Fibroblast of gingiva (primary cell): ENCODE data around the gene CABLES2.
"Not testable (repeated sequence)": the region's sequence is repeated elsewhere in the genome, so short reads cannot be mapped to it uniquely, and the experiment has no call there.

Experiments used
- DNase-seq: peaks from one replicate; pipeline ENCODE4 v3.0.0-alpha.2; 2011; ENCODE audit warnings: low read depth

CABLES2 gene

GRCh38 chr20:62390317-62391164 lies 16.5 kb downstream of the CABLES2 start:
- DNase-seq = no peak

GRCh38 chr20:62389601-62390087 lies 17.4 kb downstream of the CABLES2 start:
- DNase-seq = no peak

DNA sequence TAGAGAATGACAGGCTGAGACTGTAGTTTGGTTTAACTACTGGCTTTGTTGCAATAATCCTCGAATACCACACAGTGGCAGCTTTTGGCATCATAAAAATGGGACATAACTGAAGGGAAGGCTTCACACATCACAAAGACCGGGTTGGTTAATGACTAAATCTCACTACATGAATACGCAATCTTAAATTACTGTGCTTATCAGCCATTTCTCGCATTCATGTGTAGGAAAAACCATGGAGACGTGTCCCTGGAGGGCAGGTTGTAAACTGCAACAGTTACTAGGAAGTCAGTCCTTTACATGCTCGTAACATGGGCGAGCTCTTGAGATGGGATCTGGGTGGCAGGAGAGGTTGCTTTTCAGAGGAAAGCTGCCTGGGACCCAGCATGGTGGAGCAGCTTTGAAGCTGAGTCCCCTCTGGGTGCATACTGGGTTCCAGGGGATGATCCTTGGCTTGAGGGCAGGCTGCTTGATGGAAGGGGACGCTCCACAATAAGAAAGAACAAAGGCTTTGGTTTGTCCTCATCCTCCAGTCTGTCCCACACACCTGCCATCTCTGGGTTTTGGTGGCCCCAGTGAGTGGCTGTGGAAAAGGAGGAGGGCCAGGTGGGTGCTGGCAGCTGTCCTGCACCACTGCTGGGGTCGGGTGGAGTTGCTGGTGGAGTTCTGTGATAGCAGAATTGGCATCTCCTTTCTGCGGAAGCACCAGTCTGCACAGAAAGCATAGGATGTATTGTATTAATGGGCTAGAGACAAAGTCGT lies 18.1 kb downstream of the CABLES2 start:
- no peak for DNase-seq

- no peak for DNase-seq
Observed at GRCh38 chr20:62387933-62388635, 19.0 kb downstream of the CABLES2 start.

DNA sequence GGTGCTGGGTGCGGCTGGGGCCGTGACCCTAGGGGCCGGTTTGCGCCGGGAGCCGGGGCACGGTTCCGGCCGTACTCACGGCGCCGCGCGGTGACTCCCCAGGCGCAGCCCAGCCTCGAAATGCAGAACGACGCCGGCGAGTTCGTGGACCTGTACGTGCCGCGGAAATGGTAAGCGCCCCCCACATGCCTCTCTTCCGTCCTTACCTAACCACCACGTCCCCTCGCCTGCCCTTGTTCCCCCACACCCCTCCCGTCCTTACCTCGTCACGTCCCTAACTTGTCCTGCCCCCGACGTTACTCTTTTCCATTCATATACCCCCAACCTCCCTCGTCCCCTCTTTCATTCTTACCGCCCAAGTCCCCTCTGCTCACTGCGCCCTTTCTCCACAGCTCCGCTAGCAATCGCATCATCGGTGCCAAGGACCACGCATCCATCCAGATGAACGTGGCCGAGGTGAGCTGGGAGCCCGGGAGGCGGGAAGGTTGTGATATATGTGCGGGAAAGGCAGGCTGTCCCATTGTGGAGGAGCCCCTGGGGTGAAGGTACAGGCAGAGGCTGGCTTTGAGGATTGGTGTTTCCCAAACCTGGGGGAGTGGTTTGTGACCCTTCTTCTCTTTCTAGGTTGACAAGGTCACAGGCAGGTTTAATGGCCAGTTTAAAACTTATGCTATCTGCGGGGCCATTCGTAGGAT lies 19.7 kb downstream of the CABLES2 start:
- DNase-seq = no peak

DNA sequence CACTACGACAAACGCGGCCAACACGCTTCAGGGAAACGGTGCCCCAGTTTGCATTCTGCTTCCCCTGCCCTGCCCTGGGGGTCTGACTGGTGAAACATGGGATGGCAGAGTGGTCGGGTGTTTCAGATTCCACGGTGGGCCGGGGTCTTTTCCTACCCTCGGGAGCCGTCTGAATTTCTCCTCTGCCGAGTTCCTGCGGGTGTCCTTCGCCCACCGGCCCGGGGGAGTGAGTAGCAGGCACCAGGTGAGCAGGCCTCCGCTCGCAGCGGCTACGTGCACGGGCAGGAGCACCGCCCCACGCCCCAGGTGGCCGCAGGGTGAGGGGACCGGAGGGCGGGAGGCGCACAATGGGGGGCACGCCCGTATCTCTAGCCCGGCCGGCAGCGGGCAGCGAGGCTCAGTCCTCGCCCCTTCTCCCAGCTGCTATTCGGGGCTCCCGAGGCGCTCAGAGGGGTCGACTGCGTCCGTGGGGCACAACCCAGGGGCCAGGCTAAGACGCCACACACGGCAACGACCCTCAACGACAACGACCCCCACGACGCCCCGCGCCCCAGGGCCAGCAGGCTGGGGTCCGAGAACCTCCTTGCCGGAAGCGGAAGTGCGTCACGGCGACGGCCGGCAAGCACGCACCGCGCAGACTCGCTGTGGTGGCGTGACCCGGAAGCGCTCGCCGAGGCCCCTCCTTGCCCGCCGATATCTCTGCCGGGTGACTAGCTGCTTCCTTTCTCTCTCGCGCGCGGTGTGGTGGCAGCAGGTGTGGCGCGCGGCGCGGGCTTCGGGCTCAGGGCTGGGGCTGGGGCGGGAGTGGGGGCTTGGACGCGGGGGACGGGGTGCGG lies 20.5 kb downstream of the CABLES2 start, which contains the start of gene RPS21:
TSS of gene RPS21 (plus strand) at position 721 of the 836 bp plus-strand sequence. CDS start 236 bp downstream, outside the sequence.
- DNase-seq = peak; percentile 88

DNA sequence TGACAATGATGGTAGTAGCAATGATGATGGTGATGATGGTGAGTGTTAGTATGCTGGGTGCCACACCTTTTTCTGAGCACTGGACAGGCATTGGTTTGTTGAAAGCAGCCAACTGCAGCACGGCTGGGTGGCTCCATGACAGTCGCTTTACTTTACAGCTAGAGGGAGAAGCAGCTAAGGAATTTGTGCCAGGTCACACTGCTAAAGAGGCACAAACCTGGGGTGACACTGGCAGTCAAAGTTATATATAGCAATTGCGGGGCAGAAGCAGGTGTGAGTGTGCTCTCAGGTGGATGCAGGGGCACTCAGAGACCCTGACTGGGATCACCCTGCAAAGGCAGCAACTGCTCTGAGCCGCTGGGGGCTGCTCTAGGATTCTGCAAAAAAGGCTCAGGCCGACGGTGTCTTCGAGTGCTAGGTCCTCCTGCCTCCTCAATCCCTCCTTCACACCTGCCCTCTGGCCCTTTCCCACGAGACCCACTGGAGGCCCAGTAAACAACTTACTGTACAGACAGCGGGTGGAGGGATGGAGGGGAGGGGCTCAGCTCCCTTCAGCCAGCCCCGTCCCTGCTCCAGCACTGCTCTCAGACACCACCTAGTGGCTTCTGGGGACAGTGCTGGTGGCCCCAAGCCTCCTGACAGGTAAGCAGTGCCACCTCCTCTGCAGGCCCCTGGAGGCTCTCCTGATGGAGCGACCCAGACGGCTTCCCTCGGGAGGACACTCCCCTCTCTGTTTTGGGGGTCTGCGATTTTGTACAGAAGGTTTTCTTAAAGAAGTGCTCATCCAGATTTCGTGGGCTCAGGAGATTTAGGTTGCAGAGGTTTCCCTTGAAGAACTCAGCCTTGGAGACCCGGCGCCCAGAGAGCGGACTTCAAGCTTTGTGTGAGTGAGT lies 24.5 kb downstream of the CABLES2 start:
- peak; percentile 56 for DNase-seq

DNA sequence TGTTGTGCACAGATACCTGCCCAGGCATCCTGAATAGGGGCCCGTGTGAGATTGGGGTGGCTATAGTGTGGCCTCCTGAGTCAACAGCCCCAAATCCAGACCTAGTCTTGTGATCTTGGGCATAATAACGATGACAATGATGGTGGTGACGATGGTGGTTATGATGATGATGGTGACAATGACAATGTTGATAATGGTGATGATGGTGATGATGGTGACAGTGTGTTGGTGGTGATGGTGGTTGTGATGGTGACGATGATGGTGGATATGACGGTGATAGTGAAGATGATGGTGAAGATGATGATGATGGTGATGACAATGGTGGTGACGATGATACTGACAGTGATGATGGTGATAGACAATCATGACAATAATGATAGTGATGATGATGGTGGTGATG lies 25.2 kb downstream of the CABLES2 start:
- DNase-seq = no peak

DNA sequence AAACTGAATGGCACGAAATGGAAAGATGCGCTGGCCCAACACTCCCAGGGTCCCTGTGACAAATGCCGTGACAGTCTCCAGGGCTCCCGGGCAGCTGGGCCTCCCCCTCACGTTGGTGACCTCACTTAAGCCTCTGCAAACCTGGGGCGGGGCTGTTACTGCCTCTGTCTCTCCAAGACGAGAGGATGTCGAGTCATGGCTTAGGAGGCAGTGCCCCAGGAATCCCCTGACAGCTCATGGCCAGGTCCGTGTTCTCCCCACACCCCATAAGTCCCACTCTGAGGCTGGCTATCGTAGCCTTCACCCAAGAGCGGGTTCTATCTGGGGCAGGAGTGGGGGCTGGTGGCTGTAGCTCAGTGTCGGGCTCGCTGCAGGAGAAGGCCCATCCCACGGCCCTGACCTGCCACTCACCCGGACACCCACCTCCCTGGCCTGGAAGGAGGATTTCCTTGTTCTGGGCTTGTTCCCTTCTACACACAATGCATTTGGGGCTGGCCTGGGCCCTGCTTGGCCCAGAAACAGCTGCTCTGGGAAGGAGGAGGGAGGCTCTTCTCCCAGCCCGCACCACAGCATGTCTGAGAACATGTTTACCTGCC lies 25.8 kb downstream of the CABLES2 start:
- no peak for DNase-seq

GRCh38 chr20:62378215-62378614 lies 28.9 kb downstream of the CABLES2 start:
- no peak for DNase-seq

DNA sequence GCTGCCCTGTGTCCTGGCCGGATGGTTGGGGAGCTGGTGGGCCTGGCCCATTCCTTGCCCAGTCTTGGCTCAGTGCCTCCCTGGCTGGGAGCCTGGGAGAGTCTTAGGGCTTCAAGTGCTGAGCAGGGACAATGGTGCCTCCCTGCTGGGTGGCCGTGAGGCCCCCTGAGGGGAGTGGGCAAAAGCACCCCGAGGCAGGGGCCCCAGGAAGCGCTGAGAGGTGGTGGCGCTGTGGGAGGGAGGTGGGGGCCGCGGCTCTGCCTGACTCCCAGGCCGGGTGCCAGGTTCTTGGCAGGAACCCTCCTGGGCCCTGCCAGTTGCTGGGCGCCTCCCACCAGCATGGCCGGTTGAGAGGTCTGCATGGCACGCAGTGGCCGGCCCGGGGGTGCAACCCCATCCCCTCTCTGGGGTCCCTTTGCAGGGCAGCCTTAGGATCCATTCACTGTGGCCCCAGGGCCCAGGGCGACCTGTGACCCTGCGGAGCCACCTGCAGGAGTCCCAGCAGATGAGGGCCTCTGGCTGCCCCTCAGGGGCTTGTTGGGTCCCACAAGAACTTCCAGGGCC lies 29.4 kb downstream of the CABLES2 start:
- DNase-seq = no peak

DNA sequence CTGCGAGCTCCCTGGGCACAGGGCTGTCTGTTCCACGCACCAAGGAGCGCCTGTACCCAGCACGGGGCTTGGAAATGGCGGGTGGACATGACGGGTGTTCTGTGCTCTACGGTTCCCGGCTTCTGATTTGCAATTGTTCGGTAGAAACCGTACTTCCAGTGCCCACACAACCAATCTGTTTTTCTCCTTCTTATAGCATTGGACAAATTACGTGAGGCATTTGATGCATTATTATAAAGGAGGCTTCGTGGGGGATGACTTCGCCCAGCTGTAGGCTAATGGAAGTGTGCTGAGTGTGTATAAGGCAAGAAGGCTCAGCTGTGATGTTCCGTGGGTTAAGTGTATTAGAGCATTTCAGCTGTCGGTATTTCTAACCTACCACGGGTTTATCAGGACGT lies 30.0 kb downstream of the CABLES2 start:
- DNase-seq = no peak

DNA sequence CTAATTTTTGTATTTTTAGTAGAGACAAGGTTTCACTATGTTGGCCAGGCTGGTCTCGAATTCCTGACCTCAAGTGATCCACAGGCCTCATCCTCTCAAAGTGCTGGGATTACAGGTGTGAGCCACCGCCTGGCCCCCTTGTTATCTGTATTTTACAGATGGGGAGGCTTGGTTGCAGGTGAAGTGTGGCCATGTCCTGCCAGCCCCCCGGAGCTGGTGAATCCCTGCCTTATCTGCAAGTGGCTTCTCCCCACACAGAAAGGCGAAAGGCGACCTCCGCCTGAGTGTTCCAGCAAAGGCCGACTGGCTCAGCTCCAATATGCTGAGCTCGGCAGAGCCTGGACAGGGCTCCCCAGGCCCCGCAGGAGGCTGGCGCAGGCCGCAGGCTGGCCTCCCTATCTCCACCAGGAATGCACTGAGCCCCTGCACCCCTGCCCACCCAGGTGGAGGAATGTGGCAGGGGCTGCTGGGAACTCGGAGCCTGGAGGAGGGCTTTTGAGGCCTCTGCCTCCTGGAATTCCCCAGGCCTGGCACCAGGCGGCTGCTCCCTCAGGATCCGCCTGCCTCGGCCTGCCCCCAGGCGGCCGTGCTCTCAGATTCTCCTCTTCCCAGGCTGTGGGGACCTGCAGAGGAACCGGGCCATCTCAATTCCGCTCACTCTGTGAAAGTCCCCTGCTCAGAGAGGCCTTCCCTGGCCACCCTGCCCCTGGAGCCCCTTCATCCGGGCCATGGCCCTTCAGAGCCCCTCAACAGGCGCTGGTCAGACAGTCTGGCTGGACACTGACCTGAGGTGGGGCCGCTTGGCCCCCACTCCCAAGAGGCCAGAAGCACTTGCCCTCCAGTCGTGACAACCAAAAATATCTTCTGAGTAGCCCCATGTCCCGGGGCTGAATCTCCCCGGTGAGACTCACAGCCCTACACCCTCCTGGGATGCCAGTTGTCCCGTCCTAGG lies 30.7 kb downstream of the CABLES2 start:
- DNase-seq = peak; percentile 58

DNA sequence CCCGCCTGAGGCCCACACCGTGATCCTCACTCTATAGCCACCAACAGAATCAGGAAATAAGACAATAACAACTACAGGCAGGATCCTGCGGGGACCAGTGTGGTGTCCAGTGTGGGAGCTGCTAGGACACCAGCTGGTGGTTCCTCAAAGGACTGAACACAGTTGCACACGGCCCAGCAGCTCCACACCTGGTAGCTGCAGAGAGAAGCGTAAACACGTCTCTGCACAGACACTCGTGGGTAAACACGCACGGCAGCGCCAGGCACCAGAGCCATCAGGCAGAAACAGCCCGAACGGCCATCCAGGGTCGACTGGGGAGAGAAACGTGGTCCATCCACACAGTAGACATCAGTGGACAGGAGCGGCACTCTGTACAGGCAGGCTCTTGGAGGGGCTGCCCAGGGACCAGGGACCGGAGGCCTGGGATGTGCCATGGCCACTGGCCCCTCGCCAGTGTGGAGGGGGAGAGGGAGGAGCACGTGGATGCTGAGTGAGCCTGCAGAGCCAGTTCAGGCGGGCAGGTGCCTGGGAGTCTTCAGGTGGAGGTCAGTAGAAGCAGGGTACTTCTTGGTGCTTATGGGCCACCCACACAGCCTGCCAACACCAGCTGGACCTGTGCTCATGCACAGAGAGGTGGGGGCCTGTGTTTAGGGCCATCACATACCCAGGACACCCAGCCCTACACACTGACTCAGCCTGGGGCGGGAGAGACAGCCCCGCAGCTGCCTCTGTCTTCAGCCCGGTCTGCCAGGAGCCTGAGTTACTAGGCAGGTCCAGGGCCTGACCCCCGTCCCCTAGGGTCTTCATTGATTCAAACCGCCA lies 32.5 kb downstream of the CABLES2 start:
- DNase-seq = no peak

DNA sequence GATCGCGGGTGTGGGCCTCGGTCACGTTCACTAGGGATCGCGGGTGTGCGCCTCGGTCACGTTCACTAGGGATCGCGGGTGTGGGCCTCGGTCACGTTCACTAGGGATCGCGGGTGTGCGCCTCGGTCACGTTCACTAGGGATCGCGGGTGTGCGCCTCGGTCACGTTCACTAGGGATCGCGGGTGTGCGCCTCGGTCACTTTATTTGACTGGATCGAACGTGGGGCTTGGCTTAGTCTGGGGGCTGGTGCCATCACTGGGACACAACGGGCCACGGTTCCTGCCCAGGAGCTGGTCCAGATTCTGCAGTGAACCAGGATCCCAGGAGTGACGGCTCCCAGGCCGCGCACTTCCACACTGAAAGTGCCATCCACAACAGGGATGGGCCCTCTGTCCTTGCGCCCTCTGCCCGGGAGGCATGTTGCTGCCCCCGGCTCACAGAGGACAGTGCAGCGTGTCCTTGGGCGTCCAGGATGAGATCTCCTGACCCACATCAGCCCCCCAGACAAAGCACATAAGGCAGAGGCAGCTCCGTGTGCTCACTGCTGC lies 33.4 kb downstream of the CABLES2 start:
- not testable (repeated sequence) for DNase-seq
